C4-2B (cell line): ENCODE measurements around the gene IFNA4.
"Not testable (repeated sequence)": the region's sequence is repeated elsewhere in the genome, so short reads cannot be mapped to it uniquely, and the experiment has no call there.

ENCODE experiments used
- H3K27ac ChIP-seq: fragments of 450-650 bp; 2 replicates; pipeline ENCODE4 v1.5.1; 2017
- CTCF ChIP-seq: fragments of 450-650 bp; conservative IDR thresholded peaks from 2 replicates; pipeline ENCODE4 v1.5.1; 2017; ENCODE audit warnings: mild to moderate bottlenecking
- ZFX ChIP-seq: fragments of 450-650 bp; IDR thresholded peaks from 2 replicates; pipeline ENCODE4 v1.6.1; 2017

IFNA4 gene

GRCh38 chr9:21210311-21210710 is 22.9 kb upstream of the IFNA4 start:
- H3K27ac ChIP-seq = no peak overlapping the region
- no peak for TF ChIP-seq CTCF
- TF ChIP-seq ZFX = no peak

GRCh38 chr9:21207043-21207442 is 19.7 kb upstream of the IFNA4 start, which contains the start of gene IFNA10:
TSS of gene IFNA10 (minus strand) at chr9:21207143. CDS start at chr9:21207097, 46 bp downstream.
- not testable (repeated sequence) for H3K27ac ChIP-seq

- no peak overlapping the region for H3K27ac ChIP-seq
- TF ChIP-seq CTCF (no peak), ZFX (no peak)
Measured at GRCh38 chr9:21205204-21205603, 17.8 kb upstream of the IFNA4 start.

DNA sequence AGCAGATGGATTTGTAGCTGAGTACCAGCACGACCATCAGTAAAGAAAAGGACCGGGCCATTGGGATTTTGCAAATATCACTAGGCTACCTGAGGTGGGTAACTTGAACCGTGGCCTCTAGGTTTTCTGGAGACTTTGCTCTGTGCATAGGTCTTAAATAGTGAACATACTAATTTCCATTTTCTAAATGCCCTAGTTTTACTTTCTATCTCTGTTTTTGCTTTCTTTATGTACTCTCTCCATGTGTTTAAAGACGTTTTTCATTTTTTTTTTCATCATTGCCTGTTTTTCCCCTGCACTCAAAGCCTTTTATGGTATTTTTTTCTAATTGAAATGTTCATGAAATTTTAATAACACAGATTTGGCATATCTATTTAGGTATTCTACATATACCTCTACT is 14.7 kb upstream of the IFNA4 start, which contains the start of gene IFNA7:
Gene IFNA7 (minus strand): TSS at position 101 of the 400 bp plus-strand sequence. CDS start 40 bp downstream, at position 61.
- not testable (repeated sequence) for H3K27ac ChIP-seq

GRCh38 chr9:21194867-21195776 is 7.7 kb upstream of the IFNA4 start:
- H3K27ac ChIP-seq = not testable (repeated sequence)
- peak; percentile 82 for TF ChIP-seq CTCF

- not testable (repeated sequence) for H3K27ac ChIP-seq
- peak; percentile 70 for TF ChIP-seq CTCF
Measured at GRCh38 chr9:21182810-21183736, 4.3 kb downstream of the IFNA4 start.

GRCh38 chr9:21174671-21175070 is 12.7 kb downstream of the IFNA4 start:
- TF ChIP-seq ZFX (no peak), CTCF (no peak)
- H3K27ac ChIP-seq = no peak overlapping the region

GRCh38 chr9:21172156-21172555 is 15.2 kb downstream of the IFNA4 start:
- no peak overlapping the region for H3K27ac ChIP-seq
- TF ChIP-seq CTCF = no peak
- no peak for TF ChIP-seq ZFX
